HG03064 (cell line): Measurements from ENCODE around the gene ERRFI1.
A peak's percentile ranks its signal among the peaks of the same experiment; 100 is the strongest.
"Not testable (repeated sequence)": the region's sequence is repeated elsewhere in the genome, so short reads cannot be mapped to it uniquely, and the experiment has no call there.

ENCODE experiments used
- ATAC-seq: cut with Tn5 transposase; IDR thresholded peaks from one replicate; pipeline ENCODE4 v1.9.1; 2021; ENCODE audit warnings: low read depth; ENCODE audit not compliant: unreplicated experiment

Gene ERRFI1

GRCh38 chr1:7983086-7983778 is 42.9 kb downstream of the ERRFI1 start:
- no peak for ATAC-seq

GRCh38 chr1:7980984-7981383 is 45.1 kb downstream of the ERRFI1 start:
- no peak for ATAC-seq

- no peak for ATAC-seq
Observed at GRCh38 chr1:7975212-7975865, 50.8 kb downstream of the ERRFI1 start.

GRCh38 chr1:7973086-7973485 is 53.0 kb downstream of the ERRFI1 start:
- ATAC-seq: no peak

- ATAC-seq: no peak
Observed at GRCh38 chr1:7972285-7972684, 53.8 kb downstream of the ERRFI1 start.

GRCh38 chr1:7971024-7971423 is 55.1 kb downstream of the ERRFI1 start:
- no peak for ATAC-seq

- no peak for ATAC-seq
Observed at GRCh38 chr1:7970246-7970645, 55.9 kb downstream of the ERRFI1 start.

- ATAC-seq: no peak
Observed at GRCh38 chr1:7967651-7968050, 58.5 kb downstream of the ERRFI1 start.

GRCh38 chr1:7967196-7967595 is 58.9 kb downstream of the ERRFI1 start:
- no peak for ATAC-seq

- ATAC-seq: no peak
Observed at GRCh38 chr1:7964476-7964875, 61.6 kb downstream of the ERRFI1 start.

GRCh38 chr1:7963841-7964240 is 62.3 kb downstream of the ERRFI1 start:
- ATAC-seq: not testable (repeated sequence)

- not testable (repeated sequence) for ATAC-seq
Observed at GRCh38 chr1:7963378-7963730, 62.8 kb downstream of the ERRFI1 start.

- no peak for ATAC-seq
Observed at GRCh38 chr1:7962636-7963377, 63.3 kb downstream of the ERRFI1 start.

- peak; percentile 16 for ATAC-seq
Observed at GRCh38 chr1:7962014-7962335, 64.1 kb downstream of the ERRFI1 start.
